Amygdala (tissue), 56 donors: ENCODE results near the gene ZNF609.
A peak's percentile ranks its signal among the peaks of the same experiment; 100 is the strongest.
"Not testable (repeated sequence)": the region's sequence is repeated elsewhere in the genome, so short reads cannot be mapped to it uniquely, and the experiment has no call there.

Source experiments
- DNase-seq, 56 donors: peaks; one replicate each; lab custom pipeline; 2025; lab: John Stamatoyannopoulos, UW

ZNF609 gene

DNA sequence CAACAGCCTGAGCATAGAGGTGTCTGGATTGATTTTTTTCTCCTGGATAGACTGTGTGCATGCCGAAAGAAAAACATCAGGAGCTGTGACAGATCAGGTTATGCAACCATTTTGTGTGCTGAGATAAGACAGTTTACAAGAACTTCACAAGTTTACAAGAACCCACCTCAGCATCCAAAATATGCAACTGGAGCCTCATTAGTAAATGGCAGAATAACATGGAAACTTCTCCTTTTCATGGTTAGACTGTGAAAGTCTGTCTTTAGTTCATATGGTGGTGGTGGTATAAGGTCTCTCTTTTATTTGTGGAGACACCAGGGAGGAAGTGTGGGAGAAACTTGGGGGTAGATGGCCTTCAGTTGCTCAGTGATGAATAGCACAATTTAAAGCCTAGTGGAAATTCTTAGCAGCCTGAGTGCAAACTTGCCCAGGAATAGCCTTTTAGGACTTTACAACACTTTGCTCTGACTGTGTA is 3.7 kb upstream of the ZNF609 start:
- DNase-seq: no peak

DNA sequence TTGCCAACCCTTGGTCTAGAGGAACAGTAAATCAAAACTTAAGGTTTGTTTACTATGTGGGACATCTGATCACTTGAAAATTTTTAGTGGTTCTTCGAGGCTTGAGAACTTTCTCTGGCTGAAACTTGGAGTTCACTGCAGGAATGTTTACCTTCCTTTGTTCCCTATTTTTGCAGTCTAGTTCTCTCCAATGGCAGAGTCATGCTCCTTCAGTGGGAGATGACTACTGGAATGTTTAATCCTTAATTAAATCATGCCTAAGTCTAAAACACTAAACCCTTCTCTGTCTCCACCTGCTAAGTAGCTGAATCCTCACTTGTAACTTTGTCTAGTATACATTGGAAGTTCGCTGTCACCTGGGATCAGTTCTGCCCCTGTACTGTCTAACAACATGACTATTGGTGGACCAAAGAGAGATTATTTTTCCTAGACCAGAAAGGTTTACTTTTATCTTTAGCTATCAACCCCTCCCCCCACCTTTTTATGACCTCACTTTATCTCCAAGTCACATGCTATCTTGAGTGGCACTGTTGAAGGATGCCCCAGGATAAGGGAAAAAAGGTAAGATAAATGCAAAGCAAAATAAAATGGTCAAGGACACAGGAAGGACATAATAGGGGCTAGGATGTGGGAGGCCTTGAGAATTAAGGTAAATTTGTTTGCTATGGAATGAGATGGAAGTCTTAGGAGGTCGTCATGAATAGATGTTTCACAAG is 1.2 kb upstream of the ZNF609 start:
- DNase-seq: no peak

DNA sequence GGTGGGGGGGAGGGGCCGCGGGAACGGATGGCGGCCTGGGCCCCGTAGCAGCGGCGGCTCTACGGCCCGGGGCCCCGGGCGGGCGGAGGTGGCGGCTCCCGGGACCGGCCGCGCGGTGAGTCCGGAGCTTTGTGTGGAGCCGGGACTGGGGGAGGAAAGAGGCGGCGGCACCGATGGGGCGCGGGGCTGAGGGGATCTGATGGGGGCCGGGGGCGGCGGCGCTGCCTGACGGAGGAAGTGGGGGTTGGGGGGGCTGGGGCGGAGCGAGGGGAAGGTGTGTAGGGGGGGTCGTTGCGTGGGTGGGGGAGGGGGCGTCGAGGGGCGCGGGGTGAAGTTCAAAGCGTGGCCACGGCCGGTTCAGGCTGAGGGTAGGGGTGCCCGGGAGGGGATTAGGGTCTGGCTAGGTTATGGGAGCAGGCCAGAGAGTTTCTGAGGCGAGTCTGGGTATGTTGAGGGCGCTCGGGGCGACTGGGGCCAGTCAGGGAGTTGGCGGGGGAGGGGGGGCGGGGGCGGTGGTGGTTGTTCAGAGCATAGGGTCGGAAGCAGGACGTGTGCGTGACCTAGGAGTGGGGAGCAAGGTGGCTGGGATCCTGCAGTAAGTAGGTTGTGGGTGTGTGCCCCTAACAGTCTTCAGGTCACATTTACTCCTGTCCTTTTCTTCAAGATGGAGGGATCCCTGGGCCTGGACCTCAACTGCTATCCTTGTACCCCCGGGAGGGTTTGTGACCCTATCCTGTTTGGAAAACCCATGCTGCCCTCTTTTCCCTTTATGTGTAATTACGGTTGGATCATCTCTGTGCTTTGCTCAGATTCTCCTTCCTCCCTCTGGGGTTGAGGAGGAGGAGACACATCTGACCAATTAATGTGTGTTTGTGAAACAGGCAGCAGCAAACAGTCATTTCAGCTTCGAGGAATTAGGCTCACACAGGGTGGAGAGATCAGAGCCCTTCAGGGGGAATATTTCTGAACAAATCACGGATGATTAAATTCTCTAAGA is 644 bp downstream of the ZNF609 start:
- DNase-seq: peak in 40 of 56 donors; percentile 6 to 69 (median 42)

DNA sequence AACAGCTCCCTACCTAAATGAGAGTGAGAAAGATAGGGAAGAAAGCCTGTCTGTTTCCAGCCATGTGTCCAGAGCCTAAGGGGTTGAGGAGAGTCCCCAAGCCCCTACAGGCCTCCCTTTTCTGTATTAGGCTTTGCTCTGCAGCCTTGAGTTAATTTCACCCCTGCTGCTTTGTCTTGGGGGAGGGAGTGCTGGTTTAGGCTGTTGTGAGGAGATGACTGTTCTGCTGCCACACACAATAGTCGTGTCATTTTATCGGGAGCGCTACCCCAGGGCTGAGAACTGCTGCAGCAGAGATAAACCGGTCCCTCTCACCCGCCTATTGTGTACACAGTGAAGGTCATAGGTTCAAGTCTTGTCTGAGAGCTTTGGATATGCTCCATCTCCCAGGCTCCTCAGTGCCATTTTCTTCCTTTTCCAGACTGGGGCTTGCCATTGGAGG is 1.4 kb downstream of the ZNF609 start:
- DNase-seq: peak in 31 of 56 donors; percentile 4 to 69 (median 34)

DNA sequence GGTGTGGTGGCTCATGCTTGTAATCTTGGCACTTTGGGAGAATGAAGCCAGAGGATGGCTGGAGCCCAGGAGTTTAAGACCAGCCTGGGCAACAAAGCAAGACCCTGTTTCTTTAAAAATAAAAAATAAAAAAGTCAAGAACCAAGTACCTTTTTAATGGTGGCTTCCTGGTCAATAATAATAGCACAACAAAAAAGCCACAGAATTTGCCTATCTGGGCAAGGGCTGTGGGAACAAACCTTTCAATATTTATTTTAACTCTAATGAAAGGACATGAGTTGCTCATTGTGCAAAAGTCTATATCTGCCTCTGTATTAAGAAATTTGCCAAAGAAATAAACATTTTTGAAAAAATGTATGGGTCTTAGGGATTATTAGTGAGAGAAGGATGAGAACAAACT is 2.1 kb downstream of the ZNF609 start:
- DNase-seq: no peak

DNA sequence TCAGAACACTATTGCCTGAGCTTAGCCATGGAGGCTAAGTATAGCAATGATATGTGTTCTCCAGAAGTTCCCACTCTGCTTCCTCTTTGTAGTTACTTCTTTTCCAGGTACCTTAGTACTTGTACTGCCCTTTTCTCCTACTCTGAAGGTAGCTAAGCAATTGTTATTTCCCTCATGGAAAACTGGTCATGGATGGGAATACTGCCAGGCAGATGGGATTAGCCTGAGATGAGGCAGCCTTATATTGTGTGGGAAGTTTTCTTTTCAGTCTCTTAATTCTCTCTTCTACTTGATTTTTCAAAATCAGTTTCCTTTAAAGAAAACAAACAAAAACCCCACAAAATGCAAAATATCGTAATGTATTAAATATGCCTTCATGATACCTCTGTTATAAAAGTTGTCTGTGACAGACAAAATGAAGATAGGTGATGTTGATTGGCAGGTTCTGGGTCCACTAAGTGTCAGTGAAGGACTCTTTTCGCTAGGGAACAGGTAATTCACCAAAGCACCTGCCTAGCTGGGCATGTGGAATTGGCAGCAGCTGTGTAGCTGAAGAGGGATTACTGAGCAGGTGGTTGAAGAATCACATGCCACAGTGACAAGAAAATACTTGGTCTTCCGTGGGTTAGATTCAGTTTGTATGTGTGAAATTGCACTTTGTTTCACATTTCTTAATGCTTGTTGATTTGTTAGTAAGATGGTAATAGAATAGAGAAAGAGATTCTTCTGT is 4.1 kb downstream of the ZNF609 start:
- DNase-seq: no peak

DNA sequence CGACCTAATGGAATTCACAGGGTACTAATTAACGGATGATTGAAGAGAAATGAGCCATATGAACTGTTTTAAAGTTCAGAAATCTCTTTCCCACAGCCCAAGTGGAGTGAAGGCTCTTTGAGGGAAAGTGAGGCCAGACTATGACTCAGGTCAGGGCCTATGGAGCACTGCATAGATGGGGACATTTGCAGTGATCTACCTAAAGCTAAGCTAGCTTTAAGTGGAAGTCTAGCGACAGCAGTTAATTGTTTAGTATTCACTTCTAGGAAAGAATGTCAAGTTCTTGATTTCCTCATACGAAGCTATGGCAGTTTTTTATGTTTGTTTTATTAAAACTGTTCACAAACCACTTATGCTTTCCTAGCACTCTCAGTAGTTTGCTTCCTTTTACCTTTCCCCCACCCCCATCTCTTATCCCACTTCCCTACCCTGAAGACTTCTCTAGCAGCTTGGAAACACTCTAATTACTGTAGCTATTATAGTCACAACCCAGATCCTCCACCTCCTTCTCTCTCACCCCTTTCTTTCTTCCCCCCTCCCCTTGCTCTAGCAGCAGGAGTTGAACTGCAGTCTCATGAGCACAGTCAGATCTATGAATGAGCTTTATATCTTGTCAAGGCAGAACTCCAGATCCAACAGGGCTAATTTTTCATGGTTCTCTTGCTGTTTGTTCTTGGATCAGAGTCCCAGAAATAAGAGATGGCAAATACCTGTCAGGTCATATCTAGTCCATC is 6.2 kb downstream of the ZNF609 start:
- DNase-seq: no peak

DNA sequence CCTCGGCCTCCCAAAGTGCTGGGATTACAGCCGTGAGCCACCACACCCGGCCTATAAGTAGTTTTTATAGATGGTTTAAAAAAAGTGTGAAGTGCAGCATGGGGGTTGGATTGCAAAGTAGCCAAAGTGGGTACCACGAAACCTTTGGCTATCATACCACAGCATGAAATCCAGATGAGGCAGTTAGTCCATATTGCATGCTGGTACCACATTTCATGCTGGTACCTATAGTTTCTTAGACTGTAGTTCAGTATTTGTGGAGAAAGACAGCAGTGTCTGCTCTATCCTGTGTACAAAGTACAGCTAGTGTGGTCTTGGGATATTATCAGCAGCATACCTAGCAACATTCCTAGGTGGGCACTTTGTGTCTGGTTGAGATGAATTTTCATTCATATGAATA is 11.8 kb downstream of the ZNF609 start:
- no peak for DNase-seq

DNA sequence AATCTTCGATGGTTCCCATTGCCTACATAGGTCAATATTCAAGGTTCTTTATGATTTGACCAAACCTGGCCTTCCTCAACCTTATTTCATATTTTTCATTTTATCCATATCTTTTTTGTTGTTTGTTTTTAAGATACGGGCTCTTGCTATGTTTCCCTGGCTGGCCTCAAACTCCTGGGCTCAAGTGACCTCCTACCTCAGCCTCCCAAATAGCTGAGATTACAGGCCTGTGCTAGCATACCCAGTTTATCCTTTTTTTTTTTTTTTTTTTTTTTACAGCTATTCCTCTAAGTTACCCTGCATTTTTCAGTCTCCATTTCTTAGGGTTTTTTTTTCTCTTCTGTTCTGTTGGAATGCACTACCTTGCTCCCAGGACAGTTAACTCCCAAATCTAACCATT is 14.5 kb downstream of the ZNF609 start:
- no peak for DNase-seq

DNA sequence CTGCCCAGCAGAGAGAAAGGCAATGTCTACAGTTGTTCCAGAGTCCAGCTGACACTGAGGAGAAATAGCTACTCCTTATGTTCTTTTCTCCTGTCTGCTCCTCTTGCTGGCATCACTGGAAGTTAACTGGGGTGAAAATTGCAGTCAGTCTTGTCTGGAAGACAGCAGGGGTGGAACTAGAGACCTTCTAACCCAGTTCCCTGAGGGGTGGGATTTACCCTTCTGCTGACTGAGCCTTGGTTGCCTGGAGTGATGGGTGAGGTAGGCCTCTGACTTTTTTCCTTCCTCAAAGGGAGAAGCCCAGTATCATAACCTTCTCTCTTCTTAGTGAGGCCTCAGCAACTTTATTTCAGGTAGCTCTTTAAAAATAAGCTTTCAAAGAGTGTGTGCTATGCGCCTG is 16.2 kb downstream of the ZNF609 start:
- DNase-seq: no peak

DNA sequence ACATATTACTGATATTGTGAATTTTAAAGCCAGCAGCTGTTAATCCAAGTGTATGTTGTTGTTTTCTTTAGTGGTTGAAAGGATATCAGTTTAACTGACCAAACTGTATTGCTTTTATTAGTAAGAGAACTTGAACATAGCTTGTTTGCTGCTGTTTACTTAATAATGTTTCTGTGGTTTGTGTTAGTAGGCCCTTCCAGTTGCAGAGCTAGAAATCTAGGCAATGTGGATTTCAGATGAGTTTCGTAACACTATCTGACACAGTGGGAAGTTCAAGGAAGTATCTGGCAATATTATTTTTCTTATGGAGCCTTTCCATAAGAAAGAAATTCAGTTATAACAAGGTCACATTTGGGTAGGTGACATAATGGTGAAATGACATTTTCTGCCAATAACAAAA is 18.5 kb downstream of the ZNF609 start:
- no peak for DNase-seq

DNA sequence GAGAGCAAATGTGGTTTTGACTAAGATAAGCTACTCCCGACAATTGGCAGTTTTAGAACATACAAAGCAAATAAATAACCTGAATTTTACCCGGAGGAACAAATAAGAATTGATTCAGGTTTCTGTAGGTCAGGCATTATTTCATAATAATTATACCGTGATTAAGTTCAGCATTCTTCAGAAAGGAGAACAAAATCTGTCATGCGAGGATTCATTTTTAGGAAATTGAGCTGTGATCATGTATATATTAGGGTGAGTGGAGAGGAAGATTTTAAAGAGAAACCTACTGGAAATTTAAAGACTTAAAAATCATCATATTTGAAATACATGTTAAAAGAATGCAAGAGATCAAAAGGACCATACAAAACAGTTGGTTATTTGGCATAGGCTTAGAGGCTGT is 20.5 kb downstream of the ZNF609 start:
- no peak for DNase-seq

DNA sequence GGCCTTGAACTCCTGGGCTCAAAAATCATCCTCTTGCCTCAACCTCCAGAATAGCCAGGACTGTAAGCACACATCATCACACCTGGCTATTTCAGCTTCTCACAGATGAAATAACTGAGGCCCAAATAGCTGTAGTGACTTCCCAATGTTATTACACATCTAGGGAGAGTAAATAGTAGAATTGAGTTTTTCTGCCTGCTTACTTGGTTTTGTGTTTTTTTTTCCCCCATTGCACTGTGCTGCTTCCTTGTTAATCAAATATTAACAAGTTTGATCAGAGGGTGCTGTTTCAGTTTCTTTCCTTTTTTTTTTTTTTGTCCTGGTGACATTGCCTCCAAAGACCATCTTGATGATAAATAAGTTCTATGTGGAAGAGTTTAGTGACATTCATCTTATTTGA is 23.4 kb downstream of the ZNF609 start:
- DNase-seq: no peak

DNA sequence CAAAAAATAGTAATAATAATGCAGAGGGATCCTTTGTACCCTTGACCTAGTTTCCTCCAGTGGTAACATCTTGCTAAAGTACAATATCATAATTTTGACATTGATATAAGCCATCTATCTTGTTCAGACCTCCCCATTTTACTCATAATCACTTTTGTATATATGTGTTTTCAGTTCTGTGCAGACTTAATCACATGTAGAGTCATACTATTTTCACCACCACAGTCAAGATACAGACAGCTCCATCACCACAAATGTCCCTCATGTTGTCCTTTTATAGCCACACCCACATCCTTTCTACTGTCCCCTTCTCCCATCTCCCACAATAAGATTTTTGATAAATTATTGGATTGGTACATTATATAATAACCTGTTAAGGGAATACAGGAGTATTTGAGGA is 25.4 kb downstream of the ZNF609 start:
- DNase-seq: no peak

DNA sequence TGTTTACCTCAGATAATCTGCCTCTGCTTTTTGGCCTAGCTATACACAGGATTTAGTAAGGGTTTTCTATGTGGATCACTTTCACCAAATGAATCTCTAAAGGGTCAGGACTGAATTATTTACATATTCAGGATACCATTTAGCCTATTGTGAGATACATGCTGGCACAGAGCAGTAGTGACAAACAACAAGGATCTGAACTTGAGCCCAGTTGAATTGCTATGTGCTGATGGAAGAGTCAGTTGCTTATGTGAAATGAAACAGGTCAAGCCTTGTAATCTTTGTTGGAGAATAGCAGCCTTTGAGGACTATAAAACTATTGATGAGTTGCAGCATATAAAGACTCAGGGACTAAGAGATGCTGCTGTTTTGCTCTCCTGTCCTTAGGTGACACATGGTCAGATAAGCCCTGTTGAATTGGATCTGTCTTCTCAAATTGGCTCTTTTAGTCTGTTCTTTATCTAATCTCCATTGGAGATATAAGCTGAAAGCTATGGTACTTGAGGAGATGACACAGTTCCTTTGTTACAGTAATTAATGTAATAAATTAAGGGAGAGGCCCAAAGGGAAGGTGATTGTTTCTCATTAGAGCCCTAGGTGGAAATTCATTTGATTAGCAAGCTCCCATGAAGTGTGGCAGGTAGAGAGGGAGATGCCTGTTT is 30.4 kb downstream of the ZNF609 start:
- no peak for DNase-seq

DNA sequence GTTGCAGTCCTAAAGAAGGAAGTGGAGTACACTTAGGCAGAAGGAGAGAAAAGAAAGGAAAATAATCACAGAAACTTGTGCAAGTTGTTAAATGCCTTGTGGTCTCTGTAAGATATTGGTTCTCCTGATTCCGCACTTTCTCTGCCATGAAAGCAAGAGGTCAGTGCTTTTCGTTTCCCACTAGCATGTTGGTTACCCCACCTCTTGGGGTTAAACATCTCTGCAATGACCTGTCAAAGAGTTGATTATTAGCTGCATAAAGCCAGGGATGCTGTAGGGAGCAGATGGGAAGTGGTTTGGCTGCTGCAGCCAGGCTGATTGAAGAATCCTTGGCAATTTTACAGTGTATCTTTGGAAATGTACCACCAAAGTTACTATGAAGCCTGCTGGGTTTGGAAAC is 33.3 kb downstream of the ZNF609 start:
- no peak for DNase-seq

DNA sequence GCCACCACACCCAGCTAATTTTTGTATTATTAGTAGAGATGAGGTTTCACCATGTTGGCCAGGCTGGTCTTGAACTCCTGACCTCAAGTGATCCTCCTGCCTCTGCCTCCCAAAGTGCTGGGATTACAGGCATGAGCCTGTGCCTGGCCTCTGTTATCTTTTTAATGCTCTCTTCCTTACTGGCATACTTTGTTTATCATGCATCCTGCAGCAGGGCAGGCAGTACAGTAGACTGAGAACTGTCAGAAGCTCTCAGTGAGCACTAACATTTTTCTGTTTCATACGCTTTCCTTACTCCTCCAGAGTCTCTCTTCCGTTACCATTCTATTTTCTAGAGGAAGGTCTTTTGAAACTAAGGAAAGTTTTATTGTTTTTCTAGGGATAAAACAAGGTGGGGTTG is 35.6 kb downstream of the ZNF609 start:
- not testable (repeated sequence) for DNase-seq

DNA sequence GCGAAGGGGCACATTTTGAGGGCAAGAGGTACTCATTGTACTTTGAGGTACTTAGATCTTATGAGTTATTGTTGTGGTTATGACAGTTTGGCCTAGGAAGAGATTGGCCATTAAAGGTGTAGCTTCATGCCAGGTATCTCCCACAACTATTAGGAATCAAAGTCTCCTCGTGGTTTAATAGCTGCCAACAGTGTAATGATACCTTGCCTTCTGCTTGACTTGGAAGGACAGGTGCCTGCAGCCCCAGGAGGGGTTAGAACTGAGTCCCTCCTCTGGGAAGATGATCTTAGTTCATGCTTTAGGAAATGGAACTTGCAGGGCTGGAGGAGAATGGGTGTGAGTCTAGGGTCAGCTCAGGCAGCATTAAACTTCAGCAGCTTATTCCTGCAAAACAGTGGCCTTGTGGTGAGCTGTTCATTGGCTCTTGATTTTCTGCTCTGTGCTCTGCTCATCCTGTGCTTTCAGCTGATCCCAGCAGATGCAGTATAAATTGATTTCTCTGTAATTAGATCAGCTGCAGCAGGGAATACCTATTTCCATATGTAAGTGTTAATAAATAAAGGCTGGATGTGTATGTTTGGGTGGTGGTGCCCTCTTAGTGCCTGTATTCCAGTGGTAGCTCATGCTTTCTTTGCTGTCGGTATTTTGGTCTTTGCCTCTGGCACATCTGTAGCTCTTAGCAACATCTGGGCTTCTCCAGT is 40.5 kb downstream of the ZNF609 start:
- no peak for DNase-seq

DNA sequence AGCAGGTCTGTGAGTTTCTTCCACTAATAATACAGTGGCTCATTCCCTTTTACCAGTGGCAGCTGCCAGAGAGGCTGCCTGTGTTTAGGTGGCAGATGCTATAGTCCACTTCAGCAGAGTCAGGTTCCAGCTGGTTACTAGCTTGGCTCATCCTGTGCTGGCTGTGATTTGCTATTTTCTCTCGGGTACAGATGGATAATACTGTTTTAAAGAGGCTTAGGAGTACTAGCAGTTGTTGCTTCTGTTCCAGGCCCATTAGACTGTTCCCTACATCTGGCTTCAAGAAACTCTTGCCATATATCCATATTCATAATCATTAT is 41.0 kb downstream of the ZNF609 start:
- no peak for DNase-seq
